Erythroblast (primary cell): Measurements from ENCODE around the gene STIMATE.

Experiments used
- DNase-seq, 2 experiments: peaks; one replicate each; lab custom pipeline; 2025; lab: John Stamatoyannopoulos, UW
- GATA1 ChIP-seq: IDR thresholded peaks from 2 replicates; pipeline ENCODE4 v1.6.1; 2011; ENCODE audit warnings: low read depth, mild to moderate bottlenecking, control low read depth, low read length, moderate library complexity
- POLR2A ChIP-seq: IDR thresholded peaks from 2 replicates; pipeline ENCODE4 v1.6.1; 2011; ENCODE audit warnings: mild to moderate bottlenecking, low read length

STIMATE gene

DNA sequence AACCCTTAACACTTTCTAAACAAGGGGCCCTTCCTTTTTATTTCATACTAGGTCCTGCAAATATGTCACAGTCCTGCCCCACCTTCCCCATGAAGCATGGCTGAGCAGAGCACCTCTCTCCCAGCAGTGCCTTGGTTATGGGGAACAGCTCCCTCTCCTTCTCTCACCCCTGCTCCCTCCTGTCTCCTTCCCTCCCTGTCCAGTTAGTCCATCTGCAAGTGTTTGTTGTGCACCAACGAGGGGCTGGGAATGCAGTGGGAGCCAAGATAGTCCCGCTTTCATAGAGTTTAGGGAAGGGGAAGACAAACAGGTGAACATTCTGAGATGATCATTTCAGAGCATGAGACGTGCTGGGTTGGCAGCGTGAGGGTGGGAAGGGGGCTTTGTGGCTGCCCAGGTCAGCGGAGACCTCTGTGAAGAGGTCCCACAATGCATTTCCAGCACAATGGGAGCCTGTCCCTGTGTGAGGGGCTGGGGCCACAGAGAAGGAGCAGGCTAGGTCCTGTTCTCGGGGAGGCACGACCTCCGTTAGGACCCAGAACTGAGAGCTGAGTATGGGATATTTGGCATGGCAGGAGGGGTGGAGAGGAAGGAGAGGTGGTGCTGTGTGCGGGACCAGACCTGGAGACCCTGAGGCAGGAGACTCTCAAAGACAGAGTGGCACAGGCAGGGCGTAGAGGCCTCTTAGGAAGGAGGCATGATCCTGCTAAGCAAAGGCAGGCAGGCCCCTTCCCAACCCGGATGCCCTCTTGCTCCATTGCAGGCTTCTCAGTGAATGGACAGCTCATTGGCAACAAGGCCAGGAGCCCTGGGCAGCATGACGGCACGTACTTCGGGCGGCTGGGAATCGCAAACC lies 108.2 kb downstream of the STIMATE start:
- no peak for TF ChIP-seq POLR2A
- no peak for TF ChIP-seq GATA1
- DNase-seq: no peak

- no peak for DNase-seq
- TF ChIP-seq POLR2A (no peak), GATA1 (no peak)
These were observed 109.4 kb downstream of the STIMATE start for GRCh38 chr3:52787672-52788625.

DNA sequence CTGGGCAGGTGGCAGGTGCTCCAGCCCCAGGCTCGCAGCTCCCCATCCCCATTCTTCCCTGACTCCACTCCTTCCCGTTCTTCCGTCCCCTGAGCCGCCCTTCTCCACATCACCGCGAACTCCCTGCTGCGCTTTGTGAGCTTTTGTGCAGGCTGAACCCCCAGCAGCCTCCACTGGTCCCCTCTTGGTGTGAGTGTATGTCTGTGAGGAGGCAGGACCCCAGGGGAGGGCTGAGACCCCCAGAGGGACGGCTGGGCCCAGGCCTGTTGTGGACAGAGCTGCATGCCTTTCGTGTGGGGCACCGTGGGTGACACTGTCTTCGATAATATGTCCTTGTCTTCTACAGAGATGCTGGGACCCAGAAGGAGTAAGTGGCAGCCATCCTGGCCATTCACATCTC lies 110.1 kb downstream of the STIMATE start:
- TF ChIP-seq GATA1: no peak
- no peak for TF ChIP-seq POLR2A
- no peak for DNase-seq
